ENCODE results near the gene GPBP1.
"Not testable (repeated sequence)": the region's sequence is repeated elsewhere in the genome, so short reads cannot be mapped to it uniquely, and the experiment has no call there.

The GPBP1 gene

GRCh38 chr5:57304931-57305330, 131.1 kb downstream of the GPBP1 start:
- TF ChIP-seq ZFX (IDR thresholded peaks at IDR 0.05; ENCODE audit: borderline replicate concordance) (no peak), CTCF (IDR thresholded peaks at IDR 0.05) (no peak)
- no peak overlapping the region for H3K27ac ChIP-seq

GRCh38 chr5:57306359-57306758, 132.5 kb downstream of the GPBP1 start:
- no peak for TF ChIP-seq ZFX (IDR thresholded peaks at IDR 0.05; ENCODE audit: borderline replicate concordance)
- no peak for TF ChIP-seq CTCF (IDR thresholded peaks at IDR 0.05)
- H3K27ac ChIP-seq = no peak overlapping the region

- H3K27ac ChIP-seq = no peak overlapping the region
- TF ChIP-seq CTCF (IDR thresholded peaks at IDR 0.05) (no peak), ZFX (IDR thresholded peaks at IDR 0.05; ENCODE audit: borderline replicate concordance) (no peak)
These were observed 133.7 kb downstream of the GPBP1 start for GRCh38 chr5:57307516-57307915.

- not testable (repeated sequence) for H3K27ac ChIP-seq
These were observed 135.2 kb downstream of the GPBP1 start for GRCh38 chr5:57309022-57309421.

- TF ChIP-seq ZFX (IDR thresholded peaks at IDR 0.05; ENCODE audit: borderline replicate concordance) = no peak
- no peak for TF ChIP-seq CTCF (IDR thresholded peaks at IDR 0.05)
- H3K27ac ChIP-seq = no peak overlapping the region
These were observed 137.4 kb downstream of the GPBP1 start for GRCh38 chr5:57311251-57311650.

- TF ChIP-seq ZFX (IDR thresholded peaks at IDR 0.05; ENCODE audit: borderline replicate concordance) (no peak), CTCF (IDR thresholded peaks at IDR 0.05) (no peak)
- no peak overlapping the region for H3K27ac ChIP-seq
These were observed 138.3 kb downstream of the GPBP1 start for GRCh38 chr5:57311921-57312735.

- TF ChIP-seq CTCF (IDR thresholded peaks at IDR 0.05) (no peak), ZFX (IDR thresholded peaks at IDR 0.05; ENCODE audit: borderline replicate concordance) (no peak)
- no peak overlapping the region for H3K27ac ChIP-seq
These were observed 139.9 kb downstream of the GPBP1 start for GRCh38 chr5:57313716-57314115.
